ENCODE measurements around the gene SLC8B1. TPM values are rescaled to one million over a fixed set of nuclear protein-coding genes. Genes with fewer than 3 reads are reported as not detected.

Gene SLC8B1
- total RNA-seq, 1 donor from 2014 or later, result 27.9 TPM

DNA sequence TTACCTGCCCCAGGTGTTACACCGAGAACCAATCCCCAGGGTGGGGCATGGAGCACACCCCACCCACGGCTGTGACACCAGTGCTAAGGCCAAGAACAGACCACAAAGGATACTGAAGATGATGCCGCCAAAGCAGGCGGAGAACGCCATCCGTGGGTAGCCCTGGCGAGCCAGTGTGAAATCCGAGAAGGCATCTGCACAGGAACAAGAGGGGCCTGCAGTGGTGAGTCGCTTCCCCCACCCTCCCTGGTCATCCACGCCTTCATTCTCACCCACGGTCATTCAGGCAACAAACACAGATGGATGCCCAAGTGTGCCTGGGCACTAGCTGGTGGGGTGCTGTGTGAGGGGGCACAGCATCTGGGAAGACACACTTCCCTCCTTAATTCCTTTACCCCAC, 28.5 kb downstream of the SLC8B1 start:
- TF ChIP-seq, protein P1, sequence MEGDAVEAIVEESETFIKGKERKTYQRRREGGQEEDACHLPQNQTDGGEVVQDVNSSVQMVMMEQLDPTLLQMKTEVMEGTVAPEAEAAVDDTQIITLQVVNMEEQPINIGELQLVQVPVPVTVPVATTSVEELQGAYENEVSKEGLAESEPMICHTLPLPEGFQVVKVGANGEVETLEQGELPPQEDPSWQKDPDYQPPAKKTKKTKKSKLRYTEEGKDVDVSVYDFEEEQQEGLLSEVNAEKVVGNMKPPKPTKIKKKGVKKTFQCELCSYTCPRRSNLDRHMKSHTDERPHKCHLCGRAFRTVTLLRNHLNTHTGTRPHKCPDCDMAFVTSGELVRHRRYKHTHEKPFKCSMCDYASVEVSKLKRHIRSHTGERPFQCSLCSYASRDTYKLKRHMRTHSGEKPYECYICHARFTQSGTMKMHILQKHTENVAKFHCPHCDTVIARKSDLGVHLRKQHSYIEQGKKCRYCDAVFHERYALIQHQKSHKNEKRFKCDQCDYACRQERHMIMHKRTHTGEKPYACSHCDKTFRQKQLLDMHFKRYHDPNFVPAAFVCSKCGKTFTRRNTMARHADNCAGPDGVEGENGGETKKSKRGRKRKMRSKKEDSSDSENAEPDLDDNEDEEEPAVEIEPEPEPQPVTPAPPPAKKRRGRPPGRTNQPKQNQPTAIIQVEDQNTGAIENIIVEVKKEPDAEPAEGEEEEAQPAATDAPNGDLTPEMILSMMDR (IDR thresholded peaks at IDR 0.05; ENCODE audit: partially characterized antibody, unreplicated experiment), result no peak
- Mint-ChIP-seq H3K27me3 (ENCODE audit: unreplicated experiment) (peaks cover 5% of the 10 kb centered on the region), H3K36me3 (ENCODE audit: unreplicated experiment) (peaks cover 5% of the 10 kb centered on the region), H3K4me1 (ENCODE audit: low read depth, unreplicated experiment) (peaks cover 8% of the 10 kb centered on the region), H3K9me3 (ENCODE audit: unreplicated experiment) (peaks cover 1% of the 10 kb centered on the region), H3K4me3 (ENCODE audit: unreplicated experiment) (no peak overlapping the region), H3K27ac (ENCODE audit: unreplicated experiment) (no peak overlapping the region)
- no peak for DNase-seq

DNA sequence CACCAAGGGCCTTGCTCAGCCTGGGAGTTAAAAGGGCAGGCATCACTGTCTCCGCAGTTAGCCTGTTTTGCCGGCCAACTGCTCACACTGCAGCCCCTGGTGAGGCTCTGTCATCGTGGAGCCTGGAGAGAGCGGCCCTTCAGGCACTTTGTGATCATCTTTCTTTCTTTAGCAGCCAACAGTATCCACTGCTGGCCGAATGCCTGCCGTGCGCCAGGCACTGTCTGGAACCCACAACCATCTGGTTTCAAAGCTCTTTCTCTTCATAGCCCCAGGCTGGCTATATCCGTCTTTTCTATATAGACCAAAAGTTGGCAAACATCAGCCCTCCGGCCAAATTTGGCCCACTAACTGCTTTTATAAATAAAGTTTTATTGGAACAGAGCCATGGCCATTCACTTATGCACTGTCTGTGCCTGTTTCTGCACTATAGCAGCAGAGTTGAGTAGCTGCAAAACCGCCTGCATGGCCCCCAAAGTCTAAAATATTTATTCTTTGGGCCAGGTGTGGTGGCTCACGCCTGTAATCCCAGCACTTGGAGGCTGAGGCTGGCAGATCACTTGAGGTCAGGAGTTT, 29.5 kb downstream of the SLC8B1 start:
- Mint-ChIP-seq H3K9me3 (ENCODE audit: unreplicated experiment) (peaks cover 1% of the 10 kb centered on the region), H3K4me1 (ENCODE audit: low read depth, unreplicated experiment) (peaks cover 8% of the 10 kb centered on the region), H3K27me3 (ENCODE audit: unreplicated experiment) (peaks cover 5% of the 10 kb centered on the region), H3K27ac (ENCODE audit: unreplicated experiment) (no peak overlapping the region), H3K36me3 (ENCODE audit: unreplicated experiment) (peaks cover under 1% of the 10 kb centered on the region), H3K4me3 (ENCODE audit: unreplicated experiment) (no peak overlapping the region)
- DNase-seq, result no peak
- TF ChIP-seq, protein P1 (IDR thresholded peaks at IDR 0.05; ENCODE audit: partially characterized antibody, unreplicated experiment), result no peak

DNA sequence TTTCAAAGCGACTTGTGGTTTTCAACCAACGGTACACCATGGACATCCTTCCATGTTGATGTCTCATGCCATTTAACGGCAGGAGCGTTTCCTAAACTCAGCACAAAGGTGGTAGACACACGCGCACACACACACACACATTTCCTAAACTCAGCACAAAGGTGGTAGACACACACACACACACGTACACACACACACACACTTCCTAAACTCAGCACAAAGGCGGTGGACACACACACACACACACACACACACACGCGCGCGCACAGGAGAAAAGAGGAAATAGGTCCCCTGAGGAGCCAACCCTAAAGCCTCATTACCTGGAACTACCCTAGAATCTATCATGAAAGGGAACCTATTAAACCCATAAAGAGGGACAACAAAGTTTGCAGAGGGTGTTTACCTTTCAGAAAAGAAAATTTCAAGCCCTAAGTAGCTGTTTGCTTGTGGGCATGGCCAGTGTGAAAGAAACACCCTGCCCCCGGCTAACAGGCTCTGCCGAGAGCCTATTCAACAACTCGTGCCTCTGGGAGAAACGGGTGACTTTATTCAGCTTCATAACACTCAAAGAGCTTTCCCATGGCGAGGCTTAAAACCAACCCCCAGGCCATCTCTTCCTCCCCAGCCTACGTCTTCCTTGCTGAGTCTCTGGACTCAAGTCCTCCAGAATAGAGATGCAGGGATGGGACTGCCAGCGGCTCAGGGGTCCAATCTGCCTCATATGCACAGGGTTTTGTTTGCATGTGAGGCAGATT, 31.8 kb downstream of the SLC8B1 start:
- Mint-ChIP-seq H3K27me3 (ENCODE audit: unreplicated experiment) (peaks cover 5% of the 10 kb centered on the region), H3K4me1 (ENCODE audit: low read depth, unreplicated experiment) (peaks cover 11% of the 10 kb centered on the region), H3K9me3 (ENCODE audit: unreplicated experiment) (peaks cover 7% of the 10 kb centered on the region), H3K36me3 (ENCODE audit: unreplicated experiment) (no peaks in the 10 kb centered on the region), H3K27ac (ENCODE audit: unreplicated experiment) (no peak overlapping the region), H3K4me3 (ENCODE audit: unreplicated experiment) (no peak overlapping the region)
- TF ChIP-seq, protein P1 (IDR thresholded peaks at IDR 0.05; ENCODE audit: partially characterized antibody, unreplicated experiment), result no peak
- no peak for DNase-seq

DNA sequence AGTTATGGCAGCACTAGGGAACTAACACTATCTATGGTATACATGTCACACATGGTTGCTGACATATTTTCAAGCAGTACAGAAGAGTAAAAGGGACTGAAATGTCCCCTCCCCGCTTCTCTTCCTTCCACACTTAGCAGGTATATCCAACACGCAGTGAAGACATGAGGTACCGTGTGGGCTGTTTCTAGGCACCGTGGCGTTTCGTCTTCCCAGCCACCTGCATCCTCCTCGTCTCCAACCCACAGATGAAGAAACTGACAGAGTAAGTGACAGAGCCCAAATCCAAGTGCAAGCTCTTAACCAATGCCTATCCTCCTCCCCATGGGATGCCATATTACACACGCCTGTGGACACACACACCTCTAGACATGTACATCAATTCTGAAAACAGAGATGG, 32.4 kb downstream of the SLC8B1 start:
- Mint-ChIP-seq H3K9me3 (ENCODE audit: unreplicated experiment) (peaks cover 7% of the 10 kb centered on the region), H3K36me3 (ENCODE audit: unreplicated experiment) (no peaks in the 10 kb centered on the region), H3K4me3 (ENCODE audit: unreplicated experiment) (no peak overlapping the region), H3K4me1 (ENCODE audit: low read depth, unreplicated experiment) (peaks cover 11% of the 10 kb centered on the region), H3K27me3 (ENCODE audit: unreplicated experiment) (peaks cover 5% of the 10 kb centered on the region), H3K27ac (ENCODE audit: unreplicated experiment) (no peak overlapping the region)
- TF ChIP-seq, protein P1 (IDR thresholded peaks at IDR 0.05; ENCODE audit: partially characterized antibody, unreplicated experiment), result no peak
- no peak for DNase-seq

DNA sequence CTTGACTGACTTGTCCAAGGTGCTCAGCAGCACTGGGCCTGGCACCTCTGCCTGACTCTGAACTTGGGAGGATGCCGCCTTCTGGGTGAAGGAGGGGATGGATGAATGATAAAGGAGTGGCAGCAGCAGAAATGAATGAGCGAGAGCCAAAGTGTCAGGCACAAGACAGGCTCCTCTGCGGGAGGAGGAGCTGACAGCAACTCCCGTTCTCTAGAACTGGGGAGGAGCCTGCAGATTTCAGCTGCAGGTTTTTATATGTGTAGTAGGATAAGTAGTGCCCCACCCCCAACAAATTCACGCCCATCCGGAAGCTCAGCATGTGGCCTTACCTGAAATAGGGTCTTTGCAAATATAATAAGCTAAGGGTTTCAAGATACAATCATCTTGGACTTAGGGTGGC, 33.1 kb downstream of the SLC8B1 start:
- Mint-ChIP-seq H3K36me3 (ENCODE audit: unreplicated experiment) (no peaks in the 10 kb centered on the region), H3K9me3 (ENCODE audit: unreplicated experiment) (peaks cover 8% of the 10 kb centered on the region), H3K4me1 (ENCODE audit: low read depth, unreplicated experiment) (peaks cover 11% of the 10 kb centered on the region), H3K27me3 (ENCODE audit: unreplicated experiment) (peaks cover 5% of the 10 kb centered on the region), H3K27ac (ENCODE audit: unreplicated experiment) (no peak overlapping the region), H3K4me3 (ENCODE audit: unreplicated experiment) (no peak overlapping the region)
- TF ChIP-seq, protein P1 (IDR thresholded peaks at IDR 0.05; ENCODE audit: partially characterized antibody, unreplicated experiment), result no peak
- no peak for DNase-seq
